Measurements from ENCODE around the gene PRR29.

GRCh38 chr17:64003526-64004121 lies 5.5 kb downstream of the PRR29 start:
- TF ChIP-seq, protein P1, sequence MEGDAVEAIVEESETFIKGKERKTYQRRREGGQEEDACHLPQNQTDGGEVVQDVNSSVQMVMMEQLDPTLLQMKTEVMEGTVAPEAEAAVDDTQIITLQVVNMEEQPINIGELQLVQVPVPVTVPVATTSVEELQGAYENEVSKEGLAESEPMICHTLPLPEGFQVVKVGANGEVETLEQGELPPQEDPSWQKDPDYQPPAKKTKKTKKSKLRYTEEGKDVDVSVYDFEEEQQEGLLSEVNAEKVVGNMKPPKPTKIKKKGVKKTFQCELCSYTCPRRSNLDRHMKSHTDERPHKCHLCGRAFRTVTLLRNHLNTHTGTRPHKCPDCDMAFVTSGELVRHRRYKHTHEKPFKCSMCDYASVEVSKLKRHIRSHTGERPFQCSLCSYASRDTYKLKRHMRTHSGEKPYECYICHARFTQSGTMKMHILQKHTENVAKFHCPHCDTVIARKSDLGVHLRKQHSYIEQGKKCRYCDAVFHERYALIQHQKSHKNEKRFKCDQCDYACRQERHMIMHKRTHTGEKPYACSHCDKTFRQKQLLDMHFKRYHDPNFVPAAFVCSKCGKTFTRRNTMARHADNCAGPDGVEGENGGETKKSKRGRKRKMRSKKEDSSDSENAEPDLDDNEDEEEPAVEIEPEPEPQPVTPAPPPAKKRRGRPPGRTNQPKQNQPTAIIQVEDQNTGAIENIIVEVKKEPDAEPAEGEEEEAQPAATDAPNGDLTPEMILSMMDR (IDR thresholded peaks at IDR 0.05; ENCODE audit: insufficient read depth, low read length, poor library complexity, severe bottlenecking) = no peak
- no peak for TF ChIP-seq EZH2phosphoT487 (conservative IDR thresholded peaks at IDR 0.05; ENCODE audit: low read length)

Data from SU-DHL-6 (cell line).